Measurements from ENCODE around the gene STAG3.

GRCh38 chr7:100160067-100160466 lies 17.7 kb upstream of the STAG3 start:
- no peak for TF ChIP-seq CTCF (IDR thresholded peaks at IDR 0.05)
- no peak for TF ChIP-seq POLR2A (IDR thresholded peaks at IDR 0.05)
